Transverse colon (tissue), 4 donors: ENCODE results near the gene FNDC1. TPM values are rescaled to one million over a fixed set of nuclear protein-coding genes. Genes with fewer than 3 reads are reported as not detected.

ENCODE experiments used
- DNase-seq: peaks from one replicate; pipeline ENCODE4 v3.0.0-alpha.2; 2019
- H3K27ac ChIP-seq, 4 donors: fragments of 200-600 bp; sonication (generic); 2 replicates each; pipeline ENCODE4 v1.5.1; 2016 to 2018; ENCODE audit warnings: inconsistent platforms in 4 of 4
- H3K27me3 ChIP-seq: fragments of 200-600 bp; sonication (generic); 2 replicates; pipeline ENCODE4 v1.5.1; 2017; ENCODE audit warnings: inconsistent platforms
- H3K36me3 ChIP-seq, 4 donors: fragments of 200-600 bp; sonication (generic); 2 replicates each; pipeline ENCODE4 v1.5.1; 2017 to 2019; ENCODE audit warnings: inconsistent platforms in 4 of 4
- H3K4me1 ChIP-seq, 4 donors: fragments of 200-600 bp; sonication (generic); 2 replicates each; pipeline ENCODE4 v1.5.1; 2017 to 2020; ENCODE audit warnings: inconsistent platforms in 4 of 4
- H3K4me3 ChIP-seq, 4 donors: fragments of 200-600 bp; sonication (generic); 1 replicate in 1 of 4; 2 replicates in 3 of 4; pipeline versions ENCODE4 v1.5.1 to v1.6.1; 2017 to 2019; ENCODE audit warnings: inconsistent platforms in 4 of 4
- H3K9me3 ChIP-seq, 2 donors: fragments of 200-600 bp; sonication (generic); 2 replicates each; pipeline ENCODE4 v1.5.1; 2017 to 2019; ENCODE audit warnings: inconsistent platforms in 2 of 2
- CTCF ChIP-seq, 5 experiments: fragments of 200-600 bp in 3 of 5; fragments of 450-650 bp in 2 of 5; sonication (generic) in 3 of 5; IDR thresholded peaks; 1 replicate in 2 of 5; 2 replicates in 3 of 5; pipeline ENCODE4 v1.5.1; 2016 to 2017; ENCODE audit warnings: antibody characterized with exemption in 5 of 5, inconsistent platforms in 3 of 5, mild to moderate bottlenecking in 2 of 5, moderate library complexity in 1 of 5
- EP300 ChIP-seq: sonication (generic); formaldehyde crosslinking; IDR thresholded peaks from one replicate; pipeline ENCODE4 v1.6.1; 2017; ENCODE audit warnings: antibody characterized with exemption, low read depth
- POLR2A ChIP-seq: fragments of 450-650 bp; IDR thresholded peaks from one replicate; pipeline ENCODE4 v1.6.1; 2016; ENCODE audit warnings: antibody characterized with exemption, mild to moderate bottlenecking, moderate library complexity
- POLR2AphosphoS5 ChIP-seq, 3 donors: sonication (generic); formaldehyde crosslinking; IDR thresholded peaks; one replicate each; pipeline ENCODE4 v1.6.1; 2016; ENCODE audit warnings: antibody characterized with exemption in 3 of 3
- WGBS, 2 donors: methylation state at CpG; one replicate each; pipeline ENCODE4 v1.1.5; 2018; ENCODE audit warnings: low coverage in 1 of 2; 5-methylcytosine and 5-hydroxymethylcytosine counted together
- in situ Hi-C, 4 donors: fragments of 200-750 bp; cut with MboI; loops; one replicate each; pipeline versions ENCODE4 v1.15.0 to v1.15.1; 2017; ENCODE audit warnings: low sequenced_read_pairs in 3 of 4, low pct_ligation_motif_present in 1 of 4, low pct_unique_long_range_greater_than_20kb in 1 of 4
- intact Hi-C: fragments of 100-400 bp; cut with DNase I; formaldehyde crosslinking; loops from one replicate; pipeline ENCODE4 v1.15.1; 2023; ENCODE audit warnings: low total_unique reads
- total RNA-seq, 4 donors: library from RNA; depleted of rRNA; stranded (reverse); fragments of >200 nt; gene quantifications; one replicate each; pipeline ENCODE4 v1.1.0, GENCODE V29; 2016

Gene FNDC1
- total RNA-seq, 4 donors from 2014 or later = 0.64 to 14.2 (median 2.4) TPM

GRCh38 chr6:159321267-159321666 is 152.1 kb downstream of the FNDC1 start:
- no peaks in the 10 kb centered on the region for H3K4me1 ChIP-seq
- DNase-seq = no peak
- H3K27me3 ChIP-seq = no peaks in the 10 kb centered on the region
- intact Hi-C loops (no loop called here), in situ Hi-C loops (no loop called here)
- no peak overlapping the region for H3K27ac ChIP-seq
- no peaks in the 10 kb centered on the region for H3K36me3 ChIP-seq
- TF ChIP-seq POLR2A (no peak), CTCF (IDR thresholded peaks at IDR 0.05) (no peak), EP300 (no peak), POLR2AphosphoS5 (IDR thresholded peaks at IDR 0.05) (no peak)
- no peak overlapping the region for H3K4me3 ChIP-seq
- WGBS, 2 donors = 78 to 83% methylated on average over 3 to 4 of the region's 4 CpGs
- H3K9me3 ChIP-seq = no peaks in the 10 kb centered on the region

Other genes with a start within 250 kb of the FNDC1 start
- gene RSPH3, start 169.2 kb upstream of the FNDC1 start, total RNA-seq = 10 to 100 TPM; 13.3 to 24.1 (median 23.5) TPM
- 10 to 100 TPM in 2 of 4 donors, 1 to 10 TPM in 2; 5.1 to 10.3 (median 8.9) TPM for gene TAGAP, start 124.4 kb upstream of the FNDC1 start, total RNA-seq